Measurements from ENCODE around the gene TENT4A. TPM values are rescaled to one million over a fixed set of nuclear protein-coding genes. Genes with fewer than 3 reads are reported as not detected.
A peak's percentile ranks its signal among the peaks of the same experiment; 100 is the strongest.

Gene TENT4A
- total RNA-seq, 1 experiment from 2014 or later, result 39.3 TPM

GRCh38 chr5:6710551-6711318 lies 2.5 kb upstream of the TENT4A start:
- no peak overlapping the region for H2AFZ ChIP-seq (ENCODE audit: low read length)
- intact Hi-C loops (cut with micrococcal nuclease), result no loop called here
- H3K27ac ChIP-seq (ENCODE audit: low read length), result no peak overlapping the region
- no peaks in the 10 kb centered on the region for H3K36me3 ChIP-seq (ENCODE audit: low read depth, low read length)
- no peaks in the 10 kb centered on the region for H3F3A ChIP-seq (ENCODE audit: low read length, unreplicated experiment)
- DNase-seq (no peak), ATAC-seq (no peak)
- no peak overlapping the region for H3K4me2 ChIP-seq (ENCODE audit: low read length)
- H3K9ac ChIP-seq (ENCODE audit: low read length), result no peak overlapping the region
- no peaks in the 10 kb centered on the region for H3K9me2 ChIP-seq (replicated peaks; ENCODE audit: low read length)
- H3K79me2 ChIP-seq (ENCODE audit: low read length), result peaks cover 16% of the 10 kb centered on the region
- no TSS peak for BruUV-seq (replicated peaks)
- H4K20me1 ChIP-seq (ENCODE audit: low read length), result peaks cover 11% of the 10 kb centered on the region
- no peaks in the 10 kb centered on the region for H3K9me3 ChIP-seq (ENCODE audit: low read length)
- no peak overlapping the region for H3K4me3 ChIP-seq (ENCODE audit: low read length)
- no peaks in the 10 kb centered on the region for H3K27me3 ChIP-seq (ENCODE audit: low read length)
- ChIA-PET CTCF (no interaction called here), POLR2A (ENCODE audit: unreplicated experiment) (no interaction called here)
- H3K4me1 ChIP-seq (ENCODE audit: insufficient read depth, low read length), result peaks cover 17% of the 10 kb centered on the region
- no peak for TF ChIP-seq EZH2 (IDR thresholded peaks at IDR 0.05; ENCODE audit: low read length, unreplicated experiment)
- no peak for TF ChIP-seq EZH2phosphoT487 (IDR thresholded peaks at IDR 0.05; ENCODE audit: borderline replicate concordance, low read length)
- no peak for TF ChIP-seq CTCF (conservative IDR thresholded peaks at IDR 0.05; ENCODE audit: low read depth, low read length)

GRCh38 chr5:6711409-6712141 lies 1.7 kb upstream of the TENT4A start:
- Histone ChIP-seq H3K4me3 (ENCODE audit: low read length) (peak overlapping the region; percentile 73), H3K9me3 (ENCODE audit: low read length) (no peaks in the 10 kb centered on the region), H3K9me2 (replicated peaks; ENCODE audit: low read length) (no peaks in the 10 kb centered on the region), H3K36me3 (ENCODE audit: low read depth, low read length) (no peaks in the 10 kb centered on the region), H3F3A (ENCODE audit: low read length, unreplicated experiment) (no peaks in the 10 kb centered on the region), H3K9ac (ENCODE audit: low read length) (peak overlapping the region; percentile 88), H3K27me3 (ENCODE audit: low read length) (no peaks in the 10 kb centered on the region), H2AFZ (ENCODE audit: low read length) (peak overlapping the region; percentile 87), H3K4me1 (ENCODE audit: insufficient read depth, low read length) (peaks cover 22% of the 10 kb centered on the region), H4K20me1 (ENCODE audit: low read length) (peaks cover 20% of the 10 kb centered on the region), H3K4me2 (ENCODE audit: low read length) (peak overlapping the region; percentile 85), H3K79me2 (ENCODE audit: low read length) (peaks cover 25% of the 10 kb centered on the region), H3K27ac (ENCODE audit: low read length) (peak overlapping the region; percentile 86)
- BruUV-seq (replicated peaks), result no TSS peak
- ATAC-seq, result no peak; the same call in 1 of the 2 replicates
- no peak for DNase-seq
- TF ChIP-seq EZH2phosphoT487 (IDR thresholded peaks at IDR 0.05; ENCODE audit: borderline replicate concordance, low read length), result no peak
- no peak for TF ChIP-seq CTCF (conservative IDR thresholded peaks at IDR 0.05; ENCODE audit: low read depth, low read length)
- no peak for TF ChIP-seq EZH2 (IDR thresholded peaks at IDR 0.05; ENCODE audit: low read length, unreplicated experiment)
- intact Hi-C loops (cut with micrococcal nuclease), result loop anchor here (2.0 kb wide), 1 partner anchor 33 kb away; no protein-coding TSS in a partner anchor
- POLR2A ChIA-PET (ENCODE audit: unreplicated experiment), result no interaction called here
- CTCF ChIA-PET, result interaction anchor here (0.6 kb wide), 1 partner anchor 79 kb away, joined by 5 read pairs; the partner anchor contains the start of gene NSUN2

Measured in PC-3 (cell line).